HCT116 (cell line): ENCODE data around the gene FOXS1. TPM values are rescaled to one million over a fixed set of nuclear protein-coding genes. Genes with fewer than 3 reads are reported as not detected.

Experiments used
- ATAC-seq: fragments of 200-7000 bp; cut with Tn5 transposase; 2 replicates; pipeline ENCODE4 v1.9.1; 2020; ENCODE audit warnings: mild to moderate bottlenecking, moderate library complexity
- BruUV-seq: library from RNA; stranded (reverse); fragments of 400-500 nt; replicated peaks from 2 replicates; lab custom pipeline; 2021; lab: Mats Ljungman, UMichigan
- CTCF ChIA-PET: fragments of 300-600 bp; sonication (Branson Sonifier 250); formaldehyde crosslinking; loops from one replicate; lab custom pipeline; 2021; ENCODE audit warnings: antibody characterized with exemption; lab: Charles Lee
- POLR2A ChIA-PET: fragments of 300-600, 350-600 bp; sonication (Branson Sonifier 250); formaldehyde crosslinking; loops from one replicate; lab custom pipeline; 2021; ENCODE audit warnings: antibody characterized with exemption; lab: Charles Lee
- RAD21 ChIA-PET, 2 experiments: fragments of 300-600 bp; sonication (Branson Sonifier 250); formaldehyde crosslinking; loops; one replicate each; lab custom pipeline; 2023; ENCODE audit warnings: low total read pairs in 2 of 2; ENCODE audit not compliant: uncharacterized antibody in 2 of 2, unreplicated experiment in 2 of 2, low non-redundant PET in 1 of 2; lab: Charles Lee
- DNase-seq: peaks from one replicate; pipeline ENCODE4 v3.0.0-alpha.2; 2010; ENCODE audit warnings: low read depth, low spot score
- H2AFZ ChIP-seq: fragments of 200-600 bp; shearing (Covaris generic), sonication (generic); 2 replicates; pipeline ENCODE4 v1.6.1; 2017; ENCODE audit warnings: low read depth, mixed run types, mixed read lengths, antibody characterized with exemption, low read length; ENCODE audit not compliant: poor library complexity, severe bottlenecking
- H3K27ac ChIP-seq: 2 replicates; pipeline ENCODE4 v1.5.1; 2012; ENCODE audit warnings: low read depth, low read length
- H3K27me3 ChIP-seq: fragments of 200-600 bp; sonication (generic); 2 replicates; pipeline ENCODE4 v1.6.1; 2016; ENCODE audit warnings: mixed run types, low read length, mixed read lengths; ENCODE audit not compliant: insufficient read depth
- H3K36me3 ChIP-seq, 2 experiments: fragments of 200-500 bp in 1 of 2; fragments of 200-600 bp in 1 of 2; sonication (Bioruptor generic) in 1 of 2; sonication (generic) in 1 of 2; 2 replicates each; pipeline versions ENCODE4 v1.5.1 to v1.6.1; 2014 to 2016; ENCODE audit warnings: low read length in 2 of 2, inconsistent platforms in 1 of 2, mixed read lengths in 1 of 2, mixed run types in 1 of 2; ENCODE audit not compliant: insufficient read depth in 2 of 2, control insufficient read depth in 1 of 2
- H3K4me1 ChIP-seq, 2 experiments: fragments of 200-600 bp in 1 of 2; sonication (generic) in 1 of 2; 2 replicates each; pipeline versions ENCODE4 v1.5.1 to v1.6.1; 2012 to 2017; ENCODE audit warnings: low read length in 2 of 2, inconsistent platforms in 1 of 2, mild to moderate bottlenecking in 1 of 2, mixed read lengths in 1 of 2, mixed run types in 1 of 2, moderate library complexity in 1 of 2; ENCODE audit not compliant: insufficient read depth in 2 of 2, control insufficient read depth in 1 of 2
- H3K4me2 ChIP-seq: fragments of 200-600 bp; sonication (generic); 2 replicates; pipeline ENCODE4 v1.6.1; 2017; ENCODE audit warnings: mixed run types, low read length, mixed read lengths
- H3K4me3 ChIP-seq, 2 experiments: fragments of 200-600 bp in 1 of 2; sonication (generic) in 1 of 2; replicated peaks in 1 of 2; 2 replicates each; pipeline ENCODE4 v1.5.1; 2011 to 2016; ENCODE audit warnings: low read length in 2 of 2, control low read depth in 1 of 2, low read depth in 1 of 2, mild to moderate bottlenecking in 1 of 2, mixed read lengths in 1 of 2, mixed run types in 1 of 2
- H3K79me2 ChIP-seq: fragments of 200-600 bp; sonication (generic); 2 replicates; pipeline ENCODE4 v1.6.1; 2017; ENCODE audit warnings: mild to moderate bottlenecking, mixed run types, low read length, moderate library complexity, mixed read lengths; ENCODE audit not compliant: insufficient read depth
- H3K9ac ChIP-seq: fragments of 200-600 bp; sonication (generic); 2 replicates; pipeline ENCODE4 v1.6.1; 2016; ENCODE audit warnings: low read length, mixed read lengths
- H3K9me2 ChIP-seq: fragments of 200-600 bp; sonication (generic), shearing (Covaris generic); 2 replicates; pipeline ENCODE4 v1.6.1; 2017; ENCODE audit warnings: mixed run types, mild to moderate bottlenecking, moderate library complexity; ENCODE audit not compliant: insufficient read depth
- H3K9me3 ChIP-seq, 2 experiments: fragments of 200-500 bp in 1 of 2; fragments of 200-600 bp in 1 of 2; sonication (Bioruptor generic) in 1 of 2; sonication (generic) in 1 of 2; 2 replicates each; pipeline ENCODE4 v1.6.1; 2014 to 2017; ENCODE audit warnings: low read length in 2 of 2, mixed read lengths in 2 of 2, inconsistent platforms in 1 of 2, low read depth in 1 of 2, mild to moderate bottlenecking in 1 of 2, mixed run types in 1 of 2, moderate library complexity in 1 of 2; ENCODE audit not compliant: control insufficient read depth in 1 of 2, insufficient read depth in 1 of 2
- H4K20me1 ChIP-seq: fragments of 200-600 bp; sonication (generic), shearing (Covaris generic); 2 replicates; pipeline ENCODE4 v1.6.1; 2017; ENCODE audit warnings: mixed run types, mild to moderate bottlenecking, moderate library complexity; ENCODE audit not compliant: insufficient read depth
- EGR1 ChIP-seq: IDR thresholded peaks from 2 replicates; pipeline ENCODE4 v1.6.1; 2012; ENCODE audit warnings: low read depth
- EZH2phosphoT487 ChIP-seq: fragments of 200-600 bp; IDR thresholded peaks from 2 replicates; pipeline ENCODE4 v1.6.1; 2018; ENCODE audit warnings: antibody characterized with exemption, borderline replicate concordance
- FOSL1 ChIP-seq: IDR thresholded peaks from 2 replicates; pipeline ENCODE4 v1.6.1; 2012; ENCODE audit warnings: low read depth
- JUND ChIP-seq: IDR thresholded peaks from 2 replicates; pipeline ENCODE4 v1.6.1; 2012
- MAX ChIP-seq: IDR thresholded peaks from 2 replicates; pipeline ENCODE4 v1.6.1; 2012
- POLR2A ChIP-seq: IDR thresholded peaks from 2 replicates; pipeline ENCODE4 v1.7.0; 2011; ENCODE audit warnings: borderline replicate concordance; ENCODE audit not compliant: insufficient read depth, insufficient read length; ENCODE audit errors: extremely low read depth
- RAD21 ChIP-seq: IDR thresholded peaks from 2 replicates; pipeline ENCODE4 v1.6.1; 2012; ENCODE audit warnings: low read depth, mild to moderate bottlenecking
- REST ChIP-seq: IDR thresholded peaks from 2 replicates; pipeline ENCODE4 v1.6.1; 2012; ENCODE audit warnings: low read depth
- SIN3A ChIP-seq: IDR thresholded peaks from 2 replicates; pipeline ENCODE4 v1.6.1; 2012; ENCODE audit warnings: low read depth
- SP1 ChIP-seq: IDR thresholded peaks from 2 replicates; pipeline ENCODE4 v1.6.1; 2012; ENCODE audit warnings: low read depth
- YY1 ChIP-seq: IDR thresholded peaks from 2 replicates; pipeline ENCODE4 v1.6.1; 2011; ENCODE audit warnings: low read length, low read depth, moderate library complexity, mild to moderate bottlenecking; ENCODE audit not compliant: insufficient replicate concordance; ENCODE audit errors: extremely low read depth
- ZFX ChIP-seq: fragments of 450-650 bp; IDR thresholded peaks from 2 replicates; pipeline ENCODE4 v1.6.1; 2017
- intact Hi-C: fragments of 100-400 bp; cut with micrococcal nuclease; formaldehyde crosslinking; loops from 2 replicates; pipeline ENCODE4 v1.10.0; 2022
- total RNA-seq: library from RNA; stranded (reverse); gene quantifications from one replicate; pipeline ENCODE4 v1.2.1, GENCODE V29; 2021; ENCODE audit not compliant: unreplicated experiment

Gene FOXS1
- total RNA-seq, 1 experiment from 2014 or later = not detected

- no TSS peak for BruUV-seq
- CTCF ChIA-PET = no interaction called here
- Histone ChIP-seq H3K9me2 (no peaks in the 10 kb centered on the region), H3K27me3 (no peaks in the 10 kb centered on the region), H3K27ac (no peak overlapping the region), H3K4me3 (no peak overlapping the region), H3K9me3 (no peaks in the 10 kb centered on the region), H3K4me1 (no peaks in the 10 kb centered on the region), H3K9ac (no peak overlapping the region), H2AFZ (no peak overlapping the region), H3K79me2 (peaks cover 50% of the 10 kb centered on the region), H3K4me2 (no peak overlapping the region), H4K20me1 (peaks cover 4% of the 10 kb centered on the region), H3K36me3 (peaks cover 79 to 87% of the 10 kb centered on the region in 2 experiments)
- POLR2A ChIA-PET = no interaction called here
- RAD21 ChIA-PET = no interaction called here
- intact Hi-C loops = no loop called here
- ATAC-seq = no peak
- TF ChIP-seq SP1 = no peak
- no peak for TF ChIP-seq RAD21
- no peak for TF ChIP-seq REST
- no peak for TF ChIP-seq EGR1
- no peak for TF ChIP-seq EZH2phosphoT487
- no peak for TF ChIP-seq MAX
- no peak for TF ChIP-seq ZFX
- TF ChIP-seq FOSL1 = no peak
- no peak for TF ChIP-seq YY1
- no peak for TF ChIP-seq SIN3A
- TF ChIP-seq POLR2A = no peak
- TF ChIP-seq JUND = no peak
- DNase-seq = no peak
Measured at GRCh38 chr20:31797364-31797763, 48.0 kb downstream of the FOXS1 start.

Other genes starting within 250 kb of the FOXS1 start
- gene ID1, start 240.3 kb downstream of the FOXS1 start, total RNA-seq = 811 TPM
- not detected for gene COX4I2, start 207.7 kb downstream of the FOXS1 start, total RNA-seq
- 226 TPM for gene BCL2L1, start 122.7 kb downstream of the FOXS1 start, total RNA-seq
- 163 TPM for gene TPX2, start 106.3 kb downstream of the FOXS1 start, total RNA-seq
- 0.34 TPM for gene MYLK2, start 26.2 kb downstream of the FOXS1 start, total RNA-seq
- not detected for gene DUSP15, start 24.9 kb upstream of the FOXS1 start, total RNA-seq
- gene TTLL9, start 25.0 kb upstream of the FOXS1 start, total RNA-seq = not detected
- gene PDRG1, start 106.4 kb upstream of the FOXS1 start, total RNA-seq = 18.7 TPM
- not detected for gene XKR7, start 122.5 kb upstream of the FOXS1 start, total RNA-seq
- 1.4 TPM for gene CCM2L, start 164.8 kb upstream of the FOXS1 start, total RNA-seq
- gene HCK, start 206.6 kb upstream of the FOXS1 start, total RNA-seq = 0.17 TPM